PC-9 (cell line): ENCODE data around the gene MIEN1. TPM values are rescaled to one million over a fixed set of nuclear protein-coding genes. Genes with fewer than 3 reads are reported as not detected.

ENCODE experiments used
- BruUV-seq: library from RNA; stranded (reverse); fragments of 400-500 nt; replicated peaks from 2 replicates; lab custom pipeline; 2021; lab: Mats Ljungman, UMichigan
- CTCF ChIA-PET: fragments of 300-600 bp; sonication (Branson Sonifier 250); formaldehyde crosslinking; loops from one replicate; lab custom pipeline; 2022; ENCODE audit warnings: antibody characterized with exemption; lab: Charles Lee
- POLR2A ChIA-PET: fragments of 300-600 bp; sonication (Branson Sonifier 250); formaldehyde crosslinking; loops from one replicate; lab custom pipeline; 2022; ENCODE audit warnings: antibody characterized with exemption; ENCODE audit not compliant: unreplicated experiment; lab: Charles Lee
- DNase-seq, 2 experiments: peaks; one replicate each; pipeline versions ENCODE4 v3.0.0 to v3.0.0-alpha.2; 2015 to 2022; ENCODE audit warnings: mixed read lengths in 1 of 2
- H2AFZ ChIP-seq: fragments of 200-600 bp; sonication (generic); 2 replicates; pipeline ENCODE4 v1.8.1; 2017; ENCODE audit warnings: antibody characterized with exemption
- H3F3A ChIP-seq: fragments of 200-600 bp; sonication (generic); 2 replicates; pipeline ENCODE4 v1.8.1; 2017; ENCODE audit warnings: antibody characterized with exemption, mild to moderate bottlenecking, low read depth; ENCODE audit not compliant: insufficient read depth
- H3K27ac ChIP-seq: fragments of 200-600 bp; sonication (generic); 2 replicates; pipeline ENCODE4 v1.6.1; 2016; ENCODE audit warnings: mixed run types
- H3K27me3 ChIP-seq: fragments of 200-600 bp; sonication (generic); 2 replicates; pipeline ENCODE4 v1.6.1; 2016; ENCODE audit warnings: low read depth, mixed run types; ENCODE audit not compliant: insufficient read depth
- H3K36me3 ChIP-seq: fragments of 200-600 bp; sonication (generic); 2 replicates; pipeline ENCODE4 v1.6.1; 2016; ENCODE audit warnings: low read depth, mixed run types
- H3K4me1 ChIP-seq: fragments of 200-600 bp; sonication (generic); replicated peaks from 2 replicates; pipeline ENCODE4 v1.6.1; 2016; ENCODE audit warnings: mixed run types; ENCODE audit not compliant: insufficient read depth
- H3K4me2 ChIP-seq: fragments of 200-600 bp; sonication (generic); 2 replicates; pipeline ENCODE4 v1.6.1; 2017; ENCODE audit warnings: mixed run types
- H3K4me3 ChIP-seq: fragments of 200-600 bp; sonication (generic); 2 replicates; pipeline ENCODE4 v1.6.1; 2016; ENCODE audit warnings: mixed run types
- H3K79me2 ChIP-seq: fragments of 200-600 bp; sonication (generic); 2 replicates; pipeline ENCODE4 v1.6.1; 2017; ENCODE audit warnings: low read depth, mixed run types
- H3K9me2 ChIP-seq: fragments of 200-600 bp; sonication (generic); 2 replicates; pipeline ENCODE4 v1.8.1; 2017; ENCODE audit warnings: mild to moderate bottlenecking; ENCODE audit not compliant: insufficient read depth
- H3K9me3 ChIP-seq: fragments of 200-600 bp; sonication (generic); 2 replicates; pipeline ENCODE4 v1.8.1; 2016; ENCODE audit warnings: low read depth; ENCODE audit not compliant: insufficient read depth
- H4K20me1 ChIP-seq: fragments of 200-600 bp; sonication (generic); 2 replicates; pipeline ENCODE4 v1.8.1; 2017; ENCODE audit not compliant: insufficient read depth
- CTCF ChIP-seq: fragments of 200-600 bp; sonication (generic); conservative IDR thresholded peaks from 2 replicates; pipeline ENCODE4 v1.6.1; 2017; ENCODE audit warnings: mixed run types, antibody characterized with exemption, mild to moderate bottlenecking, moderate library complexity
- EZH2 ChIP-seq: fragments of 200-600 bp; sonication (generic); IDR thresholded peaks from 2 replicates; pipeline ENCODE4 v1.8.0; 2017; ENCODE audit warnings: antibody characterized with exemption, low read depth
- intact Hi-C: fragments of 100-400 bp; cut with micrococcal nuclease; formaldehyde crosslinking; loops from one replicate; pipeline ENCODE4 v1.10.0; 2022; ENCODE audit not compliant: unreplicated experiment
- total RNA-seq: library from RNA; stranded (reverse); gene quantifications from 2 replicates; pipeline ENCODE4 v1.2.3, GENCODE V29; 2021

Gene MIEN1
- total RNA-seq, 1 experiment from 2014 or later = 49.2 TPM

- Histone ChIP-seq H3K36me3 (no peaks in the 10 kb centered on the region), H3K27ac (no peak overlapping the region), H3K4me3 (no peak overlapping the region), H4K20me1 (no peaks in the 10 kb centered on the region), H3F3A (no peaks in the 10 kb centered on the region; the same call in 1 of the 2 replicates), H3K79me2 (peaks cover 7% of the 10 kb centered on the region), H3K27me3 (no peaks in the 10 kb centered on the region), H2AFZ (no peak overlapping the region), H3K4me1 (peaks cover 5% of the 10 kb centered on the region), H3K4me2 (no peak overlapping the region), H3K9me2 (no peaks in the 10 kb centered on the region), H3K9me3 (no peaks in the 10 kb centered on the region)
- CTCF ChIA-PET = no interaction called here
- intact Hi-C loops = no loop called here
- no TSS peak for BruUV-seq
- no peak for TF ChIP-seq CTCF
- no peak for TF ChIP-seq EZH2
- POLR2A ChIA-PET = no interaction called here
- DNase-seq = no peak
Measured at GRCh38 chr17:39695089-39695474, 35.2 kb downstream of the MIEN1 start.

- H3K36me3 ChIP-seq = no peaks in the 10 kb centered on the region
- 0 out of 2 replicates have a peak, but pooled peaks cover 4% of the 10 kb centered on the region for H3K79me2 ChIP-seq
- H3F3A ChIP-seq = no peaks in the 10 kb centered on the region; the same call in 1 of the 2 replicates
- no peak for DNase-seq
- H3K4me1 ChIP-seq = peaks cover 10% of the 10 kb centered on the region
- ChIA-PET POLR2A (no interaction called here), CTCF (no interaction called here)
- intact Hi-C loops = no loop called here
- no peaks in the 10 kb centered on the region for H3K9me3 ChIP-seq
- no peak overlapping the region for H3K27ac ChIP-seq
- no peaks in the 10 kb centered on the region for H3K27me3 ChIP-seq
- no peaks in the 10 kb centered on the region for H4K20me1 ChIP-seq
- no TSS peak for BruUV-seq
- H2AFZ ChIP-seq = no peak overlapping the region
- TF ChIP-seq EZH2 (no peak), CTCF (no peak)
- H3K9me2 ChIP-seq = no peaks in the 10 kb centered on the region
- H3K4me2 ChIP-seq = no peak overlapping the region
- no peak overlapping the region for H3K4me3 ChIP-seq
Measured at GRCh38 chr17:39694593-39694992, 35.7 kb downstream of the MIEN1 start.

- H3K27me3 ChIP-seq = no peaks in the 10 kb centered on the region
- no peaks in the 10 kb centered on the region for H3K79me2 ChIP-seq
- intact Hi-C loops = no loop called here
- ChIA-PET POLR2A (interaction anchor here (0.5 kb wide), 1 partner anchor 11 kb away, joined by 3 read pairs; no protein-coding TSS in a partner anchor), CTCF (interaction anchor here (0.9 kb wide), 1 partner anchor 16 kb away, joined by 3 read pairs; no protein-coding TSS in a partner anchor)
- peak overlapping the region; percentile 92 for H2AFZ ChIP-seq
- peak overlapping the region; percentile 95 for H3K4me2 ChIP-seq
- peaks cover 26% of the 10 kb centered on the region for H3K4me1 ChIP-seq
- H3K27ac ChIP-seq = peak overlapping the region; percentile 84
- BruUV-seq = no TSS peak
- H3K36me3 ChIP-seq = no peaks in the 10 kb centered on the region
- no peaks in the 10 kb centered on the region for H3K9me3 ChIP-seq
- TF ChIP-seq CTCF (no peak), EZH2 (no peak)
- peak overlapping the region; percentile 68 for H3K4me3 ChIP-seq
- no peaks in the 10 kb centered on the region for H4K20me1 ChIP-seq
- H3K9me2 ChIP-seq = no peaks in the 10 kb centered on the region
- H3F3A ChIP-seq = peaks cover 30% of the 10 kb centered on the region
- no peak for DNase-seq
Measured at GRCh38 chr17:39688945-39689344, 41.4 kb downstream of the MIEN1 start.
